Type B pancreatic cell (in vitro differentiated cells): ENCODE measurements around the gene FBXO34. TPM values are rescaled to one million over a fixed set of nuclear protein-coding genes. Genes with fewer than 3 reads are reported as not detected.

Experiments used
- DNase-seq: peaks from one replicate; pipeline ENCODE4 v3.0.0; 2021; ENCODE audit warnings: mixed read lengths; ENCODE audit not compliant: unreplicated experiment; ENCODE audit errors: extremely low spot score
- H3K27ac Mint-ChIP-seq: 2 replicates; pipeline ENCODE4 v1.8.0; 2021; ENCODE audit warnings: mild to moderate bottlenecking, mixed read lengths
- H3K27me3 Mint-ChIP-seq: 2 replicates; pipeline ENCODE4 v1.8.0; 2021; ENCODE audit warnings: mixed read lengths
- H3K36me3 Mint-ChIP-seq: 2 replicates; pipeline ENCODE4 v1.8.0; 2021; ENCODE audit warnings: mixed read lengths
- H3K4me1 Mint-ChIP-seq: one replicate; pipeline ENCODE4 v1.8.0; 2021; ENCODE audit warnings: mixed read lengths; ENCODE audit not compliant: unreplicated experiment
- H3K4me3 Mint-ChIP-seq: 2 replicates; pipeline ENCODE4 v1.8.0; 2021; ENCODE audit warnings: mild to moderate bottlenecking, mixed read lengths
- H3K9me3 Mint-ChIP-seq: 2 replicates; pipeline ENCODE4 v1.8.0; 2021; ENCODE audit warnings: mixed read lengths
- total RNA-seq: library from RNA; stranded (reverse); gene quantifications from 2 replicates; pipeline ENCODE4 v1.2.1, GENCODE V29; 2021; ENCODE audit warnings: low replicate concordance
- TF ChIP-seq, protein P1 (sequence below): fragments of 200-600 bp; sonication (generic); conservative IDR thresholded peaks from 2 replicates; pipeline ENCODE4 v1.5.0; 2021; ENCODE audit warnings: antibody characterized with exemption, mild to moderate bottlenecking

Gene FBXO34
- total RNA-seq, 1 donor from 2014 or later: 25.2 TPM

DNA sequence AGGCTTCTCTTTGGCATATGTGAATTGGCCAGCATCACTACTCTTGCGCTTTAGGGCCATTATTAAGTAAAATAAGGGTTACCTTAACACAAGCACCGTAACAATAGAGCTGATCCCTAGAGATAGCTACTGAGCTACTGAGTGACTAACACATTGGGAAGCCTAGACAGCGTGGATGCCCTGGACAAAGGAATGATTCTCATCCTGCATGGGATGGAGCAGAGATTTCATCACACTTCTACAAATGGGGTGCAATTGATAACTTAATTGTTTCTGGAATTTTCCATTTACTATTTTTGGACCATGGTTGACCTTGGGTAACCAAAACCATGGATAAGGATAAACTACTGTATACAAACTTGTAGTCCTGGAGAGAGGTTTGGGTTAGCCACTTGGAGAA lies 57.1 kb downstream of the FBXO34 start:
- Mint-ChIP-seq H3K36me3 (peaks cover 8% of the 10 kb centered on the region), H3K27me3 (no peaks in the 10 kb centered on the region), H3K4me3 (no peak overlapping the region), H3K4me1 (peaks cover 37% of the 10 kb centered on the region), H3K9me3 (no peaks in the 10 kb centered on the region), H3K27ac (no peak overlapping the region)
- TF ChIP-seq, protein P1, sequence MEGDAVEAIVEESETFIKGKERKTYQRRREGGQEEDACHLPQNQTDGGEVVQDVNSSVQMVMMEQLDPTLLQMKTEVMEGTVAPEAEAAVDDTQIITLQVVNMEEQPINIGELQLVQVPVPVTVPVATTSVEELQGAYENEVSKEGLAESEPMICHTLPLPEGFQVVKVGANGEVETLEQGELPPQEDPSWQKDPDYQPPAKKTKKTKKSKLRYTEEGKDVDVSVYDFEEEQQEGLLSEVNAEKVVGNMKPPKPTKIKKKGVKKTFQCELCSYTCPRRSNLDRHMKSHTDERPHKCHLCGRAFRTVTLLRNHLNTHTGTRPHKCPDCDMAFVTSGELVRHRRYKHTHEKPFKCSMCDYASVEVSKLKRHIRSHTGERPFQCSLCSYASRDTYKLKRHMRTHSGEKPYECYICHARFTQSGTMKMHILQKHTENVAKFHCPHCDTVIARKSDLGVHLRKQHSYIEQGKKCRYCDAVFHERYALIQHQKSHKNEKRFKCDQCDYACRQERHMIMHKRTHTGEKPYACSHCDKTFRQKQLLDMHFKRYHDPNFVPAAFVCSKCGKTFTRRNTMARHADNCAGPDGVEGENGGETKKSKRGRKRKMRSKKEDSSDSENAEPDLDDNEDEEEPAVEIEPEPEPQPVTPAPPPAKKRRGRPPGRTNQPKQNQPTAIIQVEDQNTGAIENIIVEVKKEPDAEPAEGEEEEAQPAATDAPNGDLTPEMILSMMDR: no peak
- DNase-seq: no peak

DNA sequence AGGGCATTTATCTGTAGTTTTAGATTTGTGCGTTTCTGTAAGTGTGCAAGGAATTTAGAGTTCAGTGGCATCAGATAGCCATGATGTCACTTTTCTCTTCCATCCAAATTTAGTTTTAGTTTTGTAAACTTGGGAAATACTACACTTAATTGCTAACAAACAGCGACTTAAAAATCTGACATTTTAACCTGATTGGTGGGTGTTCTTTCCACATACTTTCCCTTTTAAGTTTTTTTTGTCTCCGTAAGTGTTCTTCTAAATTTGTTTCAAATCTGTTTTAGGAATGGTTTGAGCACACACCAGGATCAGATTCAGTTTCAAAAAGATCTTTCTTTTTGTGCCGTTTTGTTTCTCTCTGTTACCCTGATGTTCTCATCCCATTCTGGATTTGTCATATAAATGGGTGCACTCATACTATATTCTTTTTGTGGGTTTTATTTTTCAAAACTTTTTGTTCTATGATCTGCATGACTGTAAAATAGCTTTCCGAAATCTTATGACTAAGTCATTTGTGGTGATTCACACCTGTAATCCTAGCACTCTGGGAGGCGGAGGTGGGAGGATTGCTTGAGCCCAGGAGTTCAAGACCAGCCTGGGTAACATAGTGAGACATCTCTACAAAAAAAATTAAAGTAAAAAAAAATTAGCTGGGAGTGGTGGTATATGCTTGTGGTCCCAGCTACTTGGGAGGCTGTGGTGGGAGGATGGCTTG lies 58.9 kb downstream of the FBXO34 start:
- Mint-ChIP-seq H3K4me3 (no peak overlapping the region), H3K27ac (no peak overlapping the region), H3K4me1 (peaks cover 55% of the 10 kb centered on the region), H3K27me3 (no peaks in the 10 kb centered on the region), H3K36me3 (peaks cover 5% of the 10 kb centered on the region), H3K9me3 (no peaks in the 10 kb centered on the region)
- TF ChIP-seq, protein P1: no peak
- DNase-seq: no peak

DNA sequence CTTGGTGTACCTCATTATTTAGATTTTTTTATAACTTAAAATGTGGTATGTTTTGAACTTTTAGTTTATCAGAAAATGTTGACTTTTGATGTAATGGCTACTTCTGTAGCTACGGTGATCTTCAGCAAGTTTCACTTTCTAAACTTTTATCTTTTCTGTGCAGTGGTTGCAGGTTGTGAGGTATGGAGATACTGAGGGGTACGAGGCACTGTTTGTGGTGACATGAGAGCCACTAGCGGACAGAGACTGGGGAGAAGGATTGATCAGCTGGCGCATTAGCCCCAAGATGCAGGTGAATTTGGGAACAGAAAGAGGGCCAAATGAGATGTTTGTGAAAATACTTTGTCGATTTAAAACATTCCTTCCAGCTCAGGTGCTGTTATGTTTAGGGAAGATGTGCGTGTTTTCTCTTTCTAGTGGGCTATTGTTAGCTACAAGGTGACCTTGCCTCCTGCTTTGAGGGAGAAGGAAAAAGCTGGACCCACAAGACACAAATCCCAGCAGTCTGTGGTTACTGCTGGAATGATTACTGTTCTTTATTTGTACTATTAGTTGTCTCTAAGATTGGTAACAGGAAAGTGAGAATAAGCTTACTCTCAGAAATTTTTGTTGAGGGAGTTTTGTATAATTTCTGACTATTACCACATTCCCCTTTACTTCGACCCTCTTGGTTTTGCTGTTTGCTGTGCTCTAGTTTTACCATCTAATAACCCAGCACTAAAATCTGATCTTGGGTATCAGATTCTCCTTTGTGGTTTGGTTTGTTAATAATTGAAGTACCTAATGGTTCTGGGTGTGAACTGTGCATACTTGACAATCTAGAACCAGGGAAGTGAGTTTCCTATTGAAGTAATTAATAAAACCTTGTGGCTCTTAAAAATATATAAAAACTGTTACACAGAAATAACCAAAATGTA lies 61.7 kb downstream of the FBXO34 start:
- Mint-ChIP-seq H3K27ac (peak overlapping the region; percentile 77), H3K27me3 (no peaks in the 10 kb centered on the region), H3K36me3 (no peaks in the 10 kb centered on the region), H3K4me3 (peak overlapping the region; percentile 7), H3K9me3 (no peaks in the 10 kb centered on the region), H3K4me1 (peaks cover 49% of the 10 kb centered on the region)
- DNase-seq: no peak
- TF ChIP-seq, protein P1: no peak

GRCh38 chr14:55333711-55334485 lies 62.7 kb downstream of the FBXO34 start:
- peak overlapping the region; percentile 77 for H3K27ac Mint-ChIP-seq
- no peak for DNase-seq
- no peaks in the 10 kb centered on the region for H3K27me3 Mint-ChIP-seq
- H3K9me3 Mint-ChIP-seq: no peaks in the 10 kb centered on the region
- TF ChIP-seq, protein P1: no peak
- H3K36me3 Mint-ChIP-seq: no peaks in the 10 kb centered on the region
- peak overlapping the region; percentile 38 for H3K4me3 Mint-ChIP-seq
- peaks cover 46% of the 10 kb centered on the region for H3K4me1 Mint-ChIP-seq

- no peaks in the 10 kb centered on the region for H3K9me3 Mint-ChIP-seq
- H3K27ac Mint-ChIP-seq: peak overlapping the region; percentile 82
- no peaks in the 10 kb centered on the region for H3K27me3 Mint-ChIP-seq
- DNase-seq: no peak
- TF ChIP-seq, protein P1: no peak
- no peaks in the 10 kb centered on the region for H3K36me3 Mint-ChIP-seq
- peak overlapping the region; percentile 41 for H3K4me3 Mint-ChIP-seq
- peaks cover 48% of the 10 kb centered on the region for H3K4me1 Mint-ChIP-seq
These were observed 64.9 kb downstream of the FBXO34 start for GRCh38 chr14:55336162-55336561.
